Vagina (tissue), 2 donors: ENCODE data around the gene AREG.

Experiments
- CTCF ChIP-seq, 3 experiments: fragments of 450-650 bp in 2 of 3; fragments of 200-600 bp in 1 of 3; sonication (generic) in 1 of 3; IDR thresholded peaks; one replicate each; pipeline ENCODE4 v1.5.1; 2017 to 2019; ENCODE audit warnings: antibody characterized with exemption in 3 of 3, mild to moderate bottlenecking in 2 of 3, moderate library complexity in 2 of 3
- POLR2A ChIP-seq, 2 donors: fragments of 450-650 bp; IDR thresholded peaks; one replicate each; pipeline ENCODE4 v1.6.1; 2017; ENCODE audit warnings: antibody characterized with exemption in 2 of 2, mild to moderate bottlenecking in 2 of 2, moderate library complexity in 2 of 2
- POLR2AphosphoS5 ChIP-seq, 2 donors: sonication (generic); formaldehyde crosslinking; IDR thresholded peaks; one replicate each; pipeline ENCODE4 v1.9.0; 2017; ENCODE audit warnings: antibody characterized with exemption in 2 of 2, mild to moderate bottlenecking in 2 of 2, low read depth in 1 of 2; ENCODE audit not compliant: insufficient read depth in 1 of 2

DNA sequence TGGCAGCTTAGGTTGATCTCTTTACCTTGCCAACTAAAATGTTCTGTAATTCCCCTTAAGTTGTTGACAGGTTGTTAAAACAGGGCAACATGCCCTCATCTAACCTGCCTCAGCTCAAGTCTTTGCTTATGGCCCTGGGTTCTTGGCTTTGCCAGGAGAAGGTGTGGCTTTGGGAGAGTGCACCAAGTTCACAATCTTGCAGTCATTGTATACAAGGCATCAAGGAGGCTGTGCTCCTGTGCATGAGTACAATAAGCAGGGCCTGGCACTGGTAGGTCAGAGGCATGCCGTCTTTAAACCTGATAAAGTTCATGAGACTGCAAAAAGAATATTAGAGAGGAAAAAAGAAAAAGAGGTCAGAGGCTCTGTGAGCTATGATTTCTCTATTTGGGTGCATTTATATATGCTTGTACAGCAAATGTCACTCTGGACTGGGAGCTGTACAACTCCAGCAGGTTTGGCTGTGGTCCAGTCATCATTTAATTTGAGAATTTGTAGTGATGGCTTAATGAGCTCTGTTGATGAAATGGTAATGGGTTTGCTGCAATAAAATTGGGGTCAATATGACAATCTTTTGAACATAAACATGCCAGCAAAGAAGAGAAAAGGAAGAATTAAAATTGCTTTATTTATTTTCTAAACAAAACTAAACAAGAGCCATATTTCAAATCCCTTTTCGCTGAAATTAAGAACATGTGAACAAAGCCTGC lies 30.3 kb downstream of the AREG start:
- TF ChIP-seq CTCF (IDR thresholded peaks at IDR 0.05) (no peak), POLR2AphosphoS5 (IDR thresholded peaks at IDR 0.05; ENCODE audit: insufficient read depth in 1 of 2, low read depth in 1 of 2) (peak in 1 of 2 donors; percentile 23), POLR2A (IDR thresholded peaks at IDR 0.05) (no peak)
